CD4-positive, alpha-beta T cell treated with Interferon alpha-2 for 1 hour (primary cell): ENCODE data around the gene RGS18.
"Not testable (repeated sequence)": the region's sequence is repeated elsewhere in the genome, so short reads cannot be mapped to it uniquely, and the experiment has no call there.

ENCODE experiments used
- DNase-seq, 2 donors: peaks; one replicate each; pipeline ENCODE4 v3.0.0-alpha.2; 2020 to 2022

The RGS18 gene

DNA sequence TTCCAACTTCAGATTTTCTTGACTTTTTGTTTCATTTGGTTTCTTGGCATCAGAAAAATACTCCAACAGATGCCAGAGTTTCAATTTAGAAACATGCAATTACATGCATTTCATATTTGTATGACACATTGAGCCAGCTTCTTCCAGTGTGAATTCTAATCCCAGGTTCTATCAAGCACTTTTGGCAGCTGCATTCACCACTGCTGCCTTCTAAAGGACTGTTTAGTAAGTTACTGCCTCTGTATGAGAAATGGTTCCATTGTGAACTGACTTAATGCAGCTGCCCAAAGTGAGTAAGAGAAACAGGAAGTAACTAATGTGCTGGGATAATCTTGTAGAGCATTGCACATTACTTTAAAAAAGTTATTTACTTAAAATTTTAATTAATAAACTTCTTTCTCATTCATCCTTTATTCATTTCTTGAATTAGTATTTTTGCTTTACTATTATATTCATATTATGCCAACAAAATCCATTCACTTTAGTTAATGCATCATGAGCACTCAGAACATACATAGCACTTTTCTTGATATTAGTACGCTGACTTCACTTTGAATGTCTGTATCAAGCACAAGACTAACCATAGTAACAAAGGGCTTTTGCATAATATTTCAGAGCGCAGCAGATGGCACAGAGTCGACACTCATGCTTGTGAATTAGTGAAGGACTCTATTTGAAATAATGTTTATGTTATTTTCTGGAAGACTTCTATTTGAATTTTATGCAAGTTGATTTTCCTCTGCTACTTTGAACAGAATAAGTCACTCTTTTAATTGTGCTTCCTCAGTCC is 9.8 kb downstream of the RGS18 start:
- DNase-seq, result no peak

DNA sequence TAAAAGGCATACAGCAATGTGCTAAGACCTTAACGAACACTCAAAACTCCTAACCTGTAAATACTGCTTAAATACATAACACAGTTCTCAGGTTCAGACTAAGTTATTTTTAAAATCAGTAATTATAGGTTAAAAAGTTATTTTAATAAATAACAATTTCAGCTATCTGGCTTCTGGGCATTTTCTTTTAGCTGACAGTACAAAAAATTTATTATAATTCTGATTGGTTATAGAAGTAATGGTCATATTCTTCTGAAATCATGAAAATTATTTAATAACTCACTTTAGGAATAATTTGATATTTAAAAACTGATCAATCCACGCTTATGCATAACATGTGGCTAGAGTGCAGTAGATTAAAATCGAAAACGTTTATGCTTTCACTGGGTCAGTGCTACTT is 10.7 kb downstream of the RGS18 start:
- no peak for DNase-seq

DNA sequence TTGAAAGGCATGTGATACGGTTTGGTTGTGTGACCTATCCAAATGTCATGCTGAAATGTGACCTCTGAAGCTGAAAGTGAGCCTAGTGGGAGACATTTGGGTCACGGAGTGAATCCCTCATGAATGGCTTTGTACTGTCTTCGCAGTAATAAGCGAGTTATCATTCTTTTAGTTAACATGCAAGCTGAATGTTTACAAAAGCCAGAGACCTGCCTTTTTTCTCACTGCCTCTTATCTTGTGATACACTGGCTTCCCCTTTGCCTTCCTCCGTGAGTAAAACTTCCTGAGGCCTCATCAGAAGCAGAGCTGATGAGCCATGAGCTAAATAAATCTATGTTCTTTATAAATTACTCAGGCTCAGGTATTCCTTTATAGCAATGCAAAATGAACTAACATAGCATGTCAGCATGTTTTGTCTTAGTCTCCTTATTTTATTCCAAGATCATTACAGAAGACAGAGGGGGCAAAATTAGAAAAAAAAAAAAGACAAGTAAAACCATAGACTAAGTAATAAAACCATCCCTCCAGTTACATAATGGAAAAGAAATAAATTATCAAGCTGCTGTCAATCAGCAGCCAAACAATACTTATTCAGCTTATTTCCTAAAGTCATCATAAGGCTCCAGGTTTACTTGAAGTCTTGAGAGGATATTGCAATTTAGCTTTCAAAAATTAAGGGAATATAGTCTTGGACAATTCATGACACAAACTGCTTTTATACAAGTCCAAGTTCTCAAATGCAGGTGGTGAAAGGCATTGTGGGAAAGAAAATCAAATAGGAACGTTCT is 12.1 kb downstream of the RGS18 start:
- DNase-seq, result no peak

DNA sequence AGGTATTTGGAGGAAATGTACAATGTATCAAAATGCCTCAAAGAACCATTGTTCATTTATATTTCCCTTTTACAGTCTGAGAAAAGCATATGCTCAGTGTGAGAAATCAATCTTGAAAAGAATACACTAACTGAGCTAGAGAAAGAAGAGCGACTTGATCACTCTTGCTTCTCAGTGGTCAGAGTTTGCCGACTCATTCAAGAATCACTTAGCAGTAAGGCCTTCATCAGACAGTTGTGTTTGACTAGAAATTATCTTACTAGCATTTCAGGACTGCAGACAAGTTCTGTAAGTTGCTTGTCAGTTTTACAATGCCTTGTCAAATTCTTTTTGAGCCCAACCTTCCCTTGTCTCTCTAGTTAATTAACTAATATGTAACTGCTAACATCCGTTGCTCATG is 12.9 kb downstream of the RGS18 start:
- no peak for DNase-seq

DNA sequence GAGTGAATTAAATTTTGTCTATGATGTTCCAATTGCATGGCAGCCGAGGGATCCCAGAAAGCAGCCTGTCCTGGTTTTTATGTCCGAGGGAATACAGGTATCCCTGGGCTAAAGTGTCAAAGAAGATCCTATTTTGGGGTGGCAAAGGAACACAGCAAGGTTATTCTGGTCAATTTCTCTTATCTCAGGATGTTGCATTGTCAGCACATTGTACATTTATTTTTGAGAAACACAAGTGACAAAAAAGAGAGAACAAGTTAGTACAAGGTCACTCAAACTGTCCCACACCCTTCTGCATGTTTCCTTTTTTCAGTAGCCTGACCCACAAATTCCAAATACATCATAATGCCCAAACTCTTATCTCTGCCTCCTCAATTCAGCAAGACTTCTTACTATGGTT is 17.7 kb downstream of the RGS18 start:
- no peak for DNase-seq

DNA sequence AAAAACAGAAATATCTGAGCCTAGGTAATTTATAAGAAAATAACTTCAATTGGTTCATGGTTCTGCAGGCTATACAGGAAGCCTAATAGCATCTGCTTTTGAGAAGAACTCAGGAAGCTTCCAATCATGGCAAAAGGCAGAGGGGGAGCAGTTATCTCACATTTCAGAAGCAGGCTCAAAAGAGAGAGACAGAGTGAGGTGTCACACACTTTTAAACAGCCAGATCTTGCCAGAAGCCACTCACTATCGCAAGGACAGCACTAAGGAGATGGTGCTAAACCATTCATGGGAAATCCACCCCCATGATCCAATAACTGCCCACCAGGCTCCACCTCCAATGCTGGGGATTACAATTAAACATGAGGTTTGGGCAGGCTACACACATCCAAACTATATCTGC is 25.5 kb downstream of the RGS18 start:
- no peak for DNase-seq

DNA sequence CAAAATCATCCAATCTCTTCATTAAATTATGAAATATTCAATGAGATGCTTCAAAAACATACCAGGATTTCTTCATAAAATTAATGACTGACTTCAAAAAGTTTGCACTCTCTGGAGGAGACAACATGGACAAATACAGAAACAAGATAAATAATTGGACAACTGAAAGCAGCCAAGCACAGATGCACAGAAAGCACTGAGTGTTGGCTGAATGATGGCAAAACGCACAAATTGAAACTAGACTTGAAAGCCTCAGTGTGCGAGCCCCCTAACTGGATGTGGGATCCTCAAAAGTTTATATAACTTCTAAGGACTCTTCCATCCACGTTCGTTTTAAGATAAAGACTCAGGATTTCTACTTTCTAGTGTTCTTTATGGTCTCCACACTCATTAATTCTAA is 27.9 kb downstream of the RGS18 start:
- no peak for DNase-seq

DNA sequence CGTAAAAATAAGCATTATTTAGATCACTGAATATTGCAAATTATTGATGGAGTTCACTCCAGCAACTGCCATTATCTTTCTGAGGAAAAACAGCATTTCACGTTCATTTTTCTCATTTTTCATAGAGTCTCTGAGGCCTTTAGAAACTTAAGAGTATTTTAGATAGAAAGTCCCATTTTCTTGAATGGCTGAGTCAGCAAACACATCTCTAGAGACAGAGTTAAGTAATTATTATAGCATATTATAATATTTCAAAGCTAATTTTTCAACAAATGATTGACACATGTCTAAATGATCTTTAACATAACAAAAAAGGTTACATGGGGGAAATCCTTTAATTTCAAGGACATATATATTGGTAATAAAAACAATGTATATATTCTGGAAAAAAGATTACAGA is 31.8 kb downstream of the RGS18 start:
- no peak for DNase-seq

DNA sequence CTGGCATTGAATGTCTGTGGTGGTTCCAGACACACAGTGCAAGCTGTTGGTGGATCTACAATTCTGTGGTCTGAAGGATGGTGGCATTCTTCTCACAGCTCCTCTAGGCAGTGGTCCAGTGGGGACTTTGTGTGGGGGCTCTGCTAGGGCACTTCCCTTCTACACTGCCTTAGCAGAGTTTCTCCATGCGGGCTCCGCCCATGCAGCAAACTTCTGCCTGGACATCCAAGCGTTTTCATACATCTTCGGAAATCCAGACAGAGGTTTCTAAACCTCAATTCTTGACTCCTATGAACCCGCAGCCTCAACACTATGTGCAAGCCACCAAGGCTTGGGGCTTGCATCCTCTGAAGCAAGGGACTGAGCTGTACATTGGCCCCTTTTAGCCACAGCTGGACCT is 43.0 kb downstream of the RGS18 start:
- no peak for DNase-seq

DNA sequence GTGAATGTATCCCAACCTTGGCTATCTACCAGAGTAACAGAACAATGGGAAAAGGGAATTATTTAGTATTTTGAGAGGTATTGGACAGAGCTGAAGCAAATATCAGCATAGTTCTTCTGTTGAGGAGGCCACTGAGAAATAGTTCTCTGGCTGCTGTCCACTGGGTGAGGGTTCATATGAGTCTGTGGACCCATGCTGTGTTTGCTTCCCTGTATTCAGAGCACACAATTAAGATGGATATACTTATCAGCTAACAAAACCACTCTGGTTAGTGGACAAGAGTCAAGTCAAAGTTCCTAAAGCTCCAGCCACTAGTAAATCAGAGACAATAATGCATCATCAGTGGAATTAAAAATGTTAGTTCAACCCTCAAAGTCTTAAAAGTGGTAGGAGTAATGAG is 66.1 kb downstream of the RGS18 start:
- DNase-seq, result no peak

DNA sequence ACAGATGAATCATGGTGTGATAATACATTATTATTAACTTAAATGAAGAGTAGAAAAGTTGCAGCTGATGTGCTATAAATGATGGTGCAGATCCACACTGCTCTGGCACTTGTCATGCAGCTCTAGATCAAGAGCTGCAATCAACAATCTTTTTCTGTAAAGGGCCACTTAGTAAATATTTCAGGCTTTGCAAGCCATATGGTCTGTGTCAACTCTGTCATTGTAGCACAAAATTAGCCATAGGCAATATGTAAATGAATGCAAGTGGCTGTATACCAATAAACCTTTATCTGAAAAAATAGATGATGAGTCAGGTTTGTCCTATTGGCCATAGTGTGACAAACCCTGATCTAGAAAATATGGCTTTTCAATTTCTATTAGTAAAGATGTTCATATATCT is 66.6 kb downstream of the RGS18 start:
- DNase-seq, result no peak

DNA sequence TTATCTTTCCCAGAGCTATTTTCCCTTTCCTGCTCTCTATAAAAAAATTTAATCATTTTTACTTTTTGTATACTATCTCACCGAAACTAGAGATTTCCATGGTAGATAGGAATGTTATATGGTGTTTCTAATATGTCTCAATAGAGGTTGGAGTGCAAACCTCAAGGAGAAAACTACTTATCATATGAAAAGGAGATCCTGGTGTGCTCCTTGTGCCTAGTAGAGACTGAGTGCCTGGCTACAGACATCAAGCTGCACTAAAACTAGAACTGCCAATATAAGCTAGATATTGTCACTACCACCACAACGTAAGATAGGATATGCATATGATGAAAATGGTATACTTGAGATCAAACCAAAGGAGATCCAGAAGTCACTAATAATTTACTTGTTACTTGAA is 67.0 kb downstream of the RGS18 start:
- DNase-seq, result no peak

DNA sequence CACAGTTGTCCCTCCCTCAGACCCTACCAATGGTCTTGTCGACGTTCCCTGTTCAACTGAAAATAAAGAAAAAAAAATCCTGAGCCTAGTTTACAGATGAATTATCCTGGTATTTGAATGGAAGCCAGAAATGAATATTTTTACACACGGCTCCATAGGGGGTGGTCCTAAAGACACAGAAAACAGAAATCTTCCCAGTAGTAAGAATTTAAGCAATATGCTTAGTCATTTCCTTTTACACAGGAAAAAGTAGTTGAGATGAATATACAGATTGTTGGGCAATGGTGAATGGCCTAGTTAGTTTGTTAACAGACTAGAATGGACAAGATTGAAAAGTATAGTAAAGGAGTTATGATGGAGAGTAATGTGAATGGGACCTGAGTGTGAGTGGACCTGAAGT is 67.4 kb downstream of the RGS18 start:
- DNase-seq, result no peak

DNA sequence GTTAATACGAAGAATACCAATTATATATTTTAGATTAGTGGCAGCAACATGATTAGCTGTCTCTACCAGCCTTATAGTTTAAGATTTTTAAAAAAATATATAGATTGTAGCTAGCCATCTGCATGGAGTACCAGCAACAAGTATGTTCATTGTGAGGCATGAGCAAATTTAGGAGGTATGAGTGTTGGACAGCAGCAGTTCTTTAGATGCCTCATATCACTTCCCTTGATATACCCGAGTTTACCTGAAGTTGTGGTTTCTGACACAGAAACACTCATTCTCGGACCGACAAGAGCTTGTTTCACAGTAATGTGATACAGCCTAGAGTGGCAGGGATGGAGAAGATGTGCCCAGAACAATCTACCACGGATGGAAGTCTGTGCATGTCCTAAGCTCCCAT is 69.1 kb downstream of the RGS18 start:
- DNase-seq, result no peak

DNA sequence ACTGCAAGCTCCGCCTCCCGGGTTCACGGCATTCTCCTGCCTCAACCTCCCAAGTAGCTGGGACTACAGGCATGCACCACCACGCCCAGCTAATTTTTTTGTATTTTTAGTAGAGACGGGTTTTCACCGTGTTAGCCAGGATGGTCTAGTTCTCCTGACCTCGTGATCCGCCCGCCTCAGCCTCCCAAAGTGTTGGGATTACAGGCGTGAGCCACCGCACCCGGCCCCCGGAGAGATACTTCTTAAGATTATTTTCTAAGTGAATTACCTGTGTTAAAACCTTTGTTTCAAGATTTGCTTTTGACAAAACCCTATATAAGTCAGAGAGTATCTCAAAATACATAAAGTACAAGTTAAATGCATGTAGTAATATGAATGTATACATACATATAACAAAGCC is 69.7 kb downstream of the RGS18 start:
- DNase-seq, result not testable (repeated sequence)

DNA sequence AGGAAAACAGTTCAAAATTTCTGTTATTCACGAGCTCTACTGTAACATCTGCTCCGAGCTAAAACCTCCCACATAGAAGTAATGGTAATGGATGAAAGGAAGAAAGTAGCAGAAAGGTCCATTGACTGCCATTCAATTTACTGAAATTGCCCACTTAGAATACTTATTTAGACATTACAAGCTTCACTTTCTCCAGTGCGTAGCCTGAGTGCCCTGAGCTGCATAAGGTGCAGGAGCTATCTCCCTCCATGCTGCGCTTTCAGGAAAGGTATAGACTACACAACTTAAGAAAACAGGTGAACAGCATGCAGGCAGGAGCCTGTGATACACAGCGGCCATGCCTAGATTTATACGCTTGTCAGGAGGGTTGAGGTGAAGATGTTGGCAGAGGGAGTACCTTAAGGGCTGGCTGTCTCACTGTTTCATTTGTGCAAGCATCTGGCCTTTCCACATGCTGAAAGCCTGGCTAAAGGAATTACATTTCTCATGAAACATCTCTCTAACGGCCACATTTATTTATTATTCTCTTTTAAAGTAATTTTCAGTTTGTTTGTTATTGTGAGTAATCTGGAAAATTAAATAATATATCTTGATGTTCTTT is 74.7 kb downstream of the RGS18 start:
- DNase-seq, result no peak

DNA sequence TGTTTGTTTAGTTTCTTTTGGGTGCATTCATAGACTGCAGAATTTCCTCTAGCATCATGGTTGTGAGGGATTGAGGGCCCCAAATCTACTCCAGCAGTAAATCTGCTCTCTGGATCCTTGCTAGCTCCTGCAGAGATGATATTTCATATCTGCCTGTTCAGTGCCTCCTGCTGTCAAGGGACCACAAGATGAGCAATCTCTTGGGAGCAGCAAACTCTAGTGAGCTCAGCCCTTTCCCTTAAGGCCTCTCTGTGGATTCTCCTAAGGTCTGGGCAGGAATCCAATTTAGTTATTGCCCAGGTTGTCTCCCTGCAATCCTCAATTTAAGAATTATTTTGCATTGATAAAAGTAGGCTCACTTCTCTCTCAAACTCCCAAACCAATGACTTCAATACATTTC is 76.9 kb downstream of the RGS18 start:
- no peak for DNase-seq
